HCT116 (cell line): ENCODE data around the gene XNDC1N.

Experiments used
- ATF3 ChIP-seq: IDR thresholded peaks from 2 replicates; pipeline ENCODE4 v1.6.1; 2012
- CTCF ChIP-seq, 3 experiments: fragments of 200-600 bp in 1 of 3; sonication (generic) in 1 of 3; IDR thresholded peaks in 2 of 3; conservative IDR thresholded peaks in 1 of 3; 2 replicates each; pipeline ENCODE4 v1.5.1; 2012 to 2017; ENCODE audit warnings: low read depth in 2 of 3, low read length in 2 of 3, antibody characterized with exemption in 1 of 3, borderline replicate concordance in 1 of 3, control low read depth in 1 of 3, mild to moderate bottlenecking in 1 of 3, mixed read lengths in 1 of 3, mixed run types in 1 of 3, moderate library complexity in 1 of 3; ENCODE audit not compliant: insufficient read depth in 1 of 3
- EGR1 ChIP-seq: IDR thresholded peaks from 2 replicates; pipeline ENCODE4 v1.6.1; 2012; ENCODE audit warnings: low read depth
- EZH2 ChIP-seq: fragments of 200-600 bp; sonication (generic); IDR thresholded peaks from 2 replicates; pipeline ENCODE4 v1.6.1; 2017; ENCODE audit warnings: antibody characterized with exemption, mixed run types
- MAX ChIP-seq: IDR thresholded peaks from 2 replicates; pipeline ENCODE4 v1.6.1; 2012
- POLR2A ChIP-seq: IDR thresholded peaks from 2 replicates; pipeline ENCODE4 v1.7.0; 2011; ENCODE audit warnings: borderline replicate concordance; ENCODE audit not compliant: insufficient read depth, insufficient read length; ENCODE audit errors: extremely low read depth
- POLR2AphosphoS5 ChIP-seq: IDR thresholded peaks from 2 replicates; pipeline ENCODE4 v1.6.1; 2011; ENCODE audit warnings: mild to moderate bottlenecking, low read depth, low read length, moderate library complexity
- RAD21 ChIP-seq: IDR thresholded peaks from 2 replicates; pipeline ENCODE4 v1.6.1; 2012; ENCODE audit warnings: low read depth, mild to moderate bottlenecking
- SIN3A ChIP-seq: IDR thresholded peaks from 2 replicates; pipeline ENCODE4 v1.6.1; 2012; ENCODE audit warnings: low read depth

- no peak for TF ChIP-seq EZH2
- TF ChIP-seq POLR2A: no peak
- TF ChIP-seq CTCF (IDR thresholded peaks at IDR 0.05 in 2 of 3, conservative IDR thresholded peaks at IDR 0.05 in 1 of 3; ENCODE audit: borderline replicate concordance in 1 of 3, insufficient read depth in 1 of 3, low read depth in 2 of 3, low read length in 2 of 3): no peak
- no peak for TF ChIP-seq SIN3A
- TF ChIP-seq ATF3: peak; percentile 75; the same call in 1 of the 2 replicates
- TF ChIP-seq MAX: no peak
- no peak for TF ChIP-seq RAD21
- no peak for TF ChIP-seq POLR2AphosphoS5
- TF ChIP-seq EGR1: no peak
These were observed 19.1 kb upstream of the XNDC1N start for GRCh38 chr11:71947498-71947897.
